AG04450 (cell line): ENCODE results near the gene ZNF584. TPM values are rescaled to one million over a fixed set of nuclear protein-coding genes. Genes with fewer than 3 reads are reported as not detected.

Experiments used
- CTCF ChIA-PET: fragments of 300-600, 350-600 bp; formaldehyde crosslinking; extraction: SDS; loops from one replicate; lab custom pipeline; 2022; ENCODE audit warnings: antibody characterized with exemption, inconsistent platforms; lab: Charles Lee
- POLR2A ChIA-PET: fragments of 350-600 bp; formaldehyde crosslinking; extraction: SDS; loops from one replicate; lab custom pipeline; 2021; ENCODE audit warnings: antibody characterized with exemption, inconsistent platforms; lab: Yijun Ruan, JAX
- DNase-seq: peaks from one replicate; pipeline ENCODE4 v3.0.0-alpha.2; 2011; ENCODE audit warnings: low read depth, low spot score
- H3K27ac ChIP-seq: one replicate; pipeline ENCODE4 v1.5.1; 2012; ENCODE audit warnings: low read depth, low read length, control low read depth
- H3K27me3 ChIP-seq: one replicate; pipeline ENCODE4 v1.6.0; 2012; ENCODE audit warnings: low read length; ENCODE audit not compliant: control insufficient read depth, insufficient read depth
- H3K4me3 ChIP-seq: 2 replicates; pipeline ENCODE4 v1.5.1; 2011; ENCODE audit warnings: mild to moderate bottlenecking, low read depth, low read length, control low read depth
- H3K9me3 ChIP-seq: 2 replicates; pipeline ENCODE4 v1.5.1; 2012; ENCODE audit warnings: low read length; ENCODE audit not compliant: control insufficient read depth, insufficient read depth
- polyA plus RNA-seq: library from polyadenylated mRNA; depleted of rRNA; stranded (reverse); fragments of >200 nt; gene quantifications from 2 replicates; pipeline ENCODE4 v1.2.3, GENCODE V29; 2011
- TF ChIP-seq, protein P1 (sequence below): IDR thresholded peaks from 2 replicates; pipeline ENCODE4 v1.5.1; 2011; ENCODE audit warnings: low read depth, low read length, control low read depth, inconsistent platforms

ZNF584 gene
- polyA plus RNA-seq, 1 experiment = 11.9 TPM

DNA sequence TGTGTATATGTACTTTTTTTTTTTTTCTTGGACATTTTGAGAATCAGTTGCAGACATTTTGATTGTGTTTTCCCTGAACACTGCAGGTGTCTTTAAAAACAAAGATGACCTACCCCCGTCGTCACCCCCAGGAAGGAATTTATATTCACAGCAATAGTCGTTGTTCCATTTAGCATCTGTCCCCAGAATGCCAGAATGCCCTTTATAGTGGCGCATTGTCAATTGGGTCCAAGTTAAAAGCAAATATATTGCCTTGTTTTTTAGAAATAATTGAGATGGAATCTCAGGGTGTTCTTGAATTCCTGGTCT lies 14.8 kb upstream of the ZNF584 start:
- Histone ChIP-seq H3K9me3 (no peaks in the 10 kb centered on the region), H3K27ac (no peak overlapping the region), H3K27me3 (no peaks in the 10 kb centered on the region), H3K4me3 (no peak overlapping the region)
- ChIA-PET CTCF (no interaction called here), POLR2A (no interaction called here)
- TF ChIP-seq, protein P1, sequence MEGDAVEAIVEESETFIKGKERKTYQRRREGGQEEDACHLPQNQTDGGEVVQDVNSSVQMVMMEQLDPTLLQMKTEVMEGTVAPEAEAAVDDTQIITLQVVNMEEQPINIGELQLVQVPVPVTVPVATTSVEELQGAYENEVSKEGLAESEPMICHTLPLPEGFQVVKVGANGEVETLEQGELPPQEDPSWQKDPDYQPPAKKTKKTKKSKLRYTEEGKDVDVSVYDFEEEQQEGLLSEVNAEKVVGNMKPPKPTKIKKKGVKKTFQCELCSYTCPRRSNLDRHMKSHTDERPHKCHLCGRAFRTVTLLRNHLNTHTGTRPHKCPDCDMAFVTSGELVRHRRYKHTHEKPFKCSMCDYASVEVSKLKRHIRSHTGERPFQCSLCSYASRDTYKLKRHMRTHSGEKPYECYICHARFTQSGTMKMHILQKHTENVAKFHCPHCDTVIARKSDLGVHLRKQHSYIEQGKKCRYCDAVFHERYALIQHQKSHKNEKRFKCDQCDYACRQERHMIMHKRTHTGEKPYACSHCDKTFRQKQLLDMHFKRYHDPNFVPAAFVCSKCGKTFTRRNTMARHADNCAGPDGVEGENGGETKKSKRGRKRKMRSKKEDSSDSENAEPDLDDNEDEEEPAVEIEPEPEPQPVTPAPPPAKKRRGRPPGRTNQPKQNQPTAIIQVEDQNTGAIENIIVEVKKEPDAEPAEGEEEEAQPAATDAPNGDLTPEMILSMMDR = no peak
- DNase-seq = no peak

DNA sequence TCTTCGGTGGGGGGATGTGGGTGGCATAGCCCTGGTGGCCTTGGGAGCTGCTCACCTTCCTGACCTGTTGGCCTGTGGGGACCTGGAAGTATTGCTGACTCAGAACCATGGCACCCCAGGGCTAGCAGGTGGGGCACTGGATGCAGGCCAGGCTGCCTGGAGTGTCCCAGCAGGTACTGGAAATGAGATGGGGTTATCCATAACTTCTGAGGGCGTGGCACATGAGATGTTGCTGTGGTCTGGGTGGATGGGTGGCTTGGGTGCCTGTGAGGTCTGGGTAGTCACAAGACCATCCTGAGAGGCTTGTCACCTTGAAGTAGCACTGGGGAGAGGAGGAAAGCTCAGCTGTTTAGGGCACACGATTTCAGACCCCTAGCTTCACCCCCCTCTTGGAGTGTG lies 13.6 kb upstream of the ZNF584 start:
- Histone ChIP-seq H3K27ac (no peak overlapping the region), H3K4me3 (no peak overlapping the region), H3K27me3 (no peaks in the 10 kb centered on the region), H3K9me3 (no peaks in the 10 kb centered on the region)
- TF ChIP-seq, protein P1 = no peak
- no peak for DNase-seq
- ChIA-PET POLR2A (no interaction called here), CTCF (no interaction called here)

DNA sequence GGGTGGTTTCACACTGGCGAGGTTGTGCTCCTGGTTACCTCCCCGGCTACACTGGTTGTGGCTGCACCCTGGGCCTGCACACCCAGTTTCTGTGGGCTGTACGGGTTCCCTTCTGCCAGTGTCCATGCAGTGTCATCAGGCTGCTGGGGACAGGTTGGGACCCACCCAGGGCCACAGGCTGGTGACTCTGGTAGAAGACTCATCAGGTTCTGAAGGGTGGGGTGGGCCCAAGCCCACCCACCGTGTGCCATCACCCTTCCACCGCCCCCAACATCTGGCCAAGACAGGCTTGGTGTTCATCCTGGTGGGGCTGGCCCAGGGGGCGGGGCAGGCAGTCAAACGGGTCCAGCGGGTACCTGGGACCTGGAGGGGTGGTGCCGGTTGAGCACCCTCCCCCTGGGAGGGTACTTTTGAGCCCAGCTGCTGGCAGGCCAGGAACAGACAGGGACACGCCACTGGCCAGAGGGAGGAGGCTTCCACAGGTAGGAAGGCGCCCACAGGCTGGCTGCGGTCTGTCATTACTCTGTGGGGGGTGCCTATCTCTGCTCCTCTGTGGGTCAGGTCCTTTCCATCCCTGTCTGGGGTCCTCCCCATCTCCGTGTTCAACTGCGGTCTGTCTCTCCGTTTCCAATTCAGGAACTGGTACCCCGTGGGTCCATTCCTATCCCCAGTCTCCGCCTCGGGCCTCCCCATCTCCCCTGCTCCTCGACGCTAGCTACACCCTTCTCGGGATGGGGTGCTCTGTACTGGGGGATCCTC lies 13.1 kb upstream of the ZNF584 start, which contains the start of gene RNF225:
Gene RNF225, plus strand, starts transcription at position 437 of the 759 bp plus-strand sequence. CDS start 434 bp downstream, outside the sequence.
- Histone ChIP-seq H3K9me3 (no peaks in the 10 kb centered on the region; the same call in 1 of the 2 replicates), H3K27me3 (no peaks in the 10 kb centered on the region), H3K27ac (no peak within 1 kb of the TSS), H3K4me3 (no peak within 1 kb of the TSS)
- ChIA-PET CTCF (no interaction called here), POLR2A (interaction anchor here (0.5 kb wide), 1 partner anchor 13 kb away, joined by 4 read pairs; no protein-coding TSS in a partner anchor)
- DNase-seq = no peak
- TF ChIP-seq, protein P1 = no peak

DNA sequence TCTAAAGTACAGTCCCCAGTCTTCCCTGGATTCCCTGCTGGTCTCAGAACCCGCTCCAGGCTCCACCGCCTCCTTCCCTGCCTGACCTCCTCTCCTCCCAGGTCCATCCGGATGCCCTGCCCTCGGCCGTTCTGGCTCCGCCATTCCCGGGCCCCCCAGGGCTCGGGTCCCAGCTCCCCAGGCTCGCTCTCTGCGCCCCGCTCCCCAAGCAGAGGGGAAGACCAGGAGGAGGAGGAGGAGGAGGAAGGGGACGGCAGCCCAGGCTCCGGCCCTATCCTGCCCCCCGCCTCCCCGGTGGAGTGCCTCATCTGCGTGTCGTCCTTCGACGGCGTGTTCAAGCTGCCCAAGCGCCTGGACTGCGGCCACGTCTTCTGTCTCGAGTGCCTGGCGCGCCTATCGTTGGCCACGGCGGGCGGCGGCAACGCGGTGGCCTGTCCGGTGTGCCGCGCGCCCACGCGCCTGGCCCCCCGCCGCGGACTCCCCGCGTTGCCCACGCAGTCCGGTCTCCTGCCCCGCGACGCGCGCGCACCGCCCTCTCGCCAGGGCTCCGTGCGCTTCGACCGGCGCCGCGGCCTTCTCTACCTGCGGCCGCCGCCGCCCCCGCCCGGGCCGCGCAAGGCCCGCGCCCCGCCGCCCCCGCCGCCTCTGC lies 12.3 kb upstream of the ZNF584 start:
- no peak overlapping the region for H3K4me3 ChIP-seq
- no peaks in the 10 kb centered on the region; the same call in 1 of the 2 replicates for H3K9me3 ChIP-seq
- H3K27ac ChIP-seq = no peak overlapping the region
- no peaks in the 10 kb centered on the region for H3K27me3 ChIP-seq
- DNase-seq = no peak
- TF ChIP-seq, protein P1 = no peak
- ChIA-PET CTCF (no interaction called here), POLR2A (no interaction called here)
